GM19023 (cell line): Measurements from ENCODE around the gene NRIP1.

ENCODE experiments used
- ATAC-seq: cut with Tn5 transposase; IDR thresholded peaks from one replicate; pipeline ENCODE4 v1.9.1; 2021; ENCODE audit warnings: mild to moderate bottlenecking, moderate library complexity; ENCODE audit not compliant: unreplicated experiment

Gene NRIP1

GRCh38 chr21:15066123-15066575 is 1.3 kb upstream of the NRIP1 start:
- no peak for ATAC-seq

- peak; percentile 11 for ATAC-seq
Measured at GRCh38 chr21:15065392-15066122, 757 bp upstream of the NRIP1 start.

- ATAC-seq = peak; percentile 4
Measured at GRCh38 chr21:15063814-15064575, 805 bp downstream of the NRIP1 start.

DNA sequence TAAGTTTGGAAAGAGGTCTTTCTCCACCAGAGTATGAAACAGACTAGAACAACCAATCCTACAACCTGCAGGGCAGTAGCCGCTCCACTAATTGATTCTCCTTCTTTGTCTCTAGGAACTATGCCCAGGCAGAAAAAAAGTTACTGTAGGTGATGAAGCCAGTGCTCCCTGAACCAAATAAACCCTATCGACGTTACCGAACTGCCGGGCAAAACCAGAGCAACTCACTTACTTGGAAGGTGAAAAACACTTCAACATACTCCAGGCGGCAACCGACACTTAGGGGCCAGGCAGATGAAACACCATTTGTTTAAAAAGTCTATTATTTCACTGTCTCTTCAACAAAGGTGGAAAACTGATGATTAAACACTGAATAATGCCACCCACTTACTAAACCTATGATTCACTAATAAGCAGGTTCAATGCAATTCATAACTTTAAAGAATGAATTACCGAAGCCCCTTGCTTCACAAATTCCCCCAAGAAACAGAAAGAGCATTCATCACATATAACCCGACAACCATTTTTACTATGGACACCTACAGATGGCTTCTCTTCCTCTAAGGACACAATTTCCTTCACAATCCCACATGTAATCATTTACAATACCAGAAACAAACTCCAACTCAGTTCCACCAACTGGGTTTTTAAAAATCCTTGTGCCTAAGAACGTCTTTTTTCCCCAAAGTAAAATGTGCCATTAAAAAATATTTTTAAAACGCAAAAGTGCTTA is 1.6 kb downstream of the NRIP1 start:
- no peak for ATAC-seq

GRCh38 chr21:15062606-15062965 is 2.2 kb downstream of the NRIP1 start:
- ATAC-seq = no peak

DNA sequence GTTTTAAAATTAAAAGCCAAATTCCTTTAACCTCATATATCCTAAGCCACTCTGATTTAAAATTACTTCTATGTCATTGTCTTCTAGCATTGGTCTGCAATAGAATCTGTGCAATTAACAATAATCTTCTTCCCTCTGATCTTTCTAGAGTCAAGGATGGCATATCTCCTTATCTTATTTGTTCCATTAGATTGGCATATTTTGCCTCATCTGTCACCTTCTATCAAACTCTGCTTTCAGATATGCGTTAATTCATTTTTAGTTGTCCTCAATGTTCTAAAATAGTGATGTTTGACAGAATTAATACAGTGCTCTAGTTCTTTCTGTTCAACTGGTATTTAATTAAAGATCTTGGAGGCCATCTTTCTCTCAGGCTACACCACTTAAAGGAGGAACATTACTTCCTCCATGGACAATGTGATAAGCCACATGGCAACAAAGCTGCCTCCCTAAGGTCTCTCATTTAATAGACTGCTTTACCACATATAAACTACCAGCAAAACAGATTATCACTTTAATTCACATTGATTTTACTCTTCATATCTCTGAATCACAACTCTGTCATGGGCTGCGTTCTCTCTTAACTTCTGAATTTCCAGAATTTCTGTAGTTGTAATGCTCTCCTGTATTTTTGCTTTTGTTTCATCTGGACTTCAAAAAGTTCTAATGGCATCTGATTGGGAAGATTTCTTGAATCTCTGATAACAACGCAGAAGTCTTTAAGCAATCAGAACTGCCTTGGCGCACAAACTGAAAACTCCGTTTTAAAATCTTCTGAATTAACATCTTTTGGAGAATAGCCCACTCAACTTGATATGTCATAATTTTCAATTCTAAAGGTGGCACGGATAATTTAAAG is 2.8 kb downstream of the NRIP1 start:
- ATAC-seq = no peak

DNA sequence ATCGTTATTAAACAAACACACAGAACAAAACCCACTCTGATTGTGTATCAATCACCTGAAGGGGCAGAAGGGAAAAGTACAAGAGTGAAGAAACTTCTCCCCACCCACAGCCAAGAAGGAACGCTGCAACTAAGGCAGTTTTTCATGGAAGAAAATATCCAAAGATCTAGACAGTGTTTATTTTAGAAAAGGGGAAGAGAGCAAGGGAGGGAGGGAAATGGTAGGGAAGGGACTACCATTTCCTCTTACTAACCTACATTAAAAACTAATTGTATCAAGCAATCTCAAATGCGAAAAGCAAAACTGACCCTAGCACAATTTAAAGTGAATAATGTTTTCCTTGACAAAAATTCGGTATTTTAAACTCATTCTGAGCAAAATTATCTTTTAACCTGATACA is 3.5 kb downstream of the NRIP1 start:
- no peak for ATAC-seq

- no peak for ATAC-seq
Measured at GRCh38 chr21:15060543-15061175, 4.1 kb downstream of the NRIP1 start.

DNA sequence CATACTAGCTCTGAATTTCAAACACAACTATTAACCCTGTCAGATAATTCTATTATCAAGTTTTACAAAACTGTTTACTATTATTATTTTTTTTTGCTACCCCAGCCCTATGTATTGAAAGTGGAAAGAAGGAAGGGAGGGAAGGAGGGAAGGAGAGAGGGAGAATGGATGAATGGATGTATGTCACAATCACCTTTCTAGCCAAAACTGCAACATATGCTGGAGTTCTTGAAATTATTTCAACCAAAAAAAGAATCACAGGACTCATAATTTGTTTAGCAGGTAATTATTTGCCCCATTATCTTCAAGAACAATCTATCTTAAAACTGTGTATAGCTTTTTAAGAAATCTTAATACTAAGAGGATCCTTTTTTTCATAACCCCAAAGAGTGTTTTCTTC is 5.4 kb downstream of the NRIP1 start:
- no peak for ATAC-seq

DNA sequence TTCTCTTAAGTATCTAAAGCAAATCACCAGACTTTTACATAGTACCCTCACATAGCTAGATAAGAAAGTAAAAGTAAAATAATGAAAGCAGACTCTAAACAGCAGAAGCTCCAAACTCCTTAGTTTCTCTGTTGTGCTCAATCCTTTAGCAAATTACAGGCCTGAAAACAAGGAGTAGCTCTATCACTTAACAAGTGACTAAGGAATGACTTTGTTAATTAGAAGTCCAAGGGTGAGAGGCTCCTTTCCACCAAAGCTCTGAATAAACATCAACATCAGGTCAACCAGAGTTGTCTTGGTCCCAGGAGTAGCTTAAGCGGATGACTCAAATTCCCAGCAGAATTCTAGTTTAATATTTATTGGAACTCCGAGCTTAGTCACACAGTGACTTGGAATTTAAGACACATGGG is 5.9 kb downstream of the NRIP1 start:
- ATAC-seq = peak; percentile 44

DNA sequence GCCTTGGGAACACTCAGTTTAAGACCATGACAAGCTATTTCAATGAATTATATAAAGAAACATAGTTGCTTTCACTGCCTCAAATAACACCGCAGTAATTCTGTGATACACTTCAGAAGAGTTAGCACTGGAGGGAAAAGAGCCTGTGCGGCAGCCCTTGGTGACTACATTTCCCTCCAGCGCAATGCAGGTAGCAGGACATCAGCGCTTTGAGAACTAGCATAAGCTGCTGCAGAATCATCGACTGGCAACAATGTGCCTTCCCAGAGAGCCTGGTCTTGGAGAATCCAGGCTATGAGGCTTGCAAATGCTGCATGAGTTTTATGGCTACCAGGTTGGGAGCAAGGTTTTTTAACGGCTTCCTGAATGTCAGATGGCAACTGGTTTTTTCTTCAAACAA is 7.5 kb downstream of the NRIP1 start:
- no peak for ATAC-seq

GRCh38 chr21:15054606-15055239 is 10.1 kb downstream of the NRIP1 start:
- no peak for ATAC-seq

DNA sequence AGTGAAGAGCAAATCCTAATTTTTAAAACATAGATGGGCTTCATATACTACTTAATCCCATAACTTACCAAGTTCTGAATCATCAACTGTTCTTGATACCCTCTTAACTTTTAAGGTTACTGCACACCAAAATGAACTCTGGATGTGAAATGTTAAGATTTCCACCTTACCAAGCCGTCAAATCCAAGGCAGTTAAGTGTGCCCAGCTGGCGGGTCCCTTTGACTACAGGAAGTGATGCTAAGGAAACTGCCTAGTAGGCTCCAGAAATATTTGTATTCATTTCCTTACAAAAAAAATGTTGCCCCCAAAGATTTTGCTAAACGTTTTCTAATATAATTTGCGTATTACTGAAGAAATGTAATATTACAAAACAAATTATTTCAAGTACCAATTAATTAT is 10.7 kb downstream of the NRIP1 start:
- no peak for ATAC-seq

DNA sequence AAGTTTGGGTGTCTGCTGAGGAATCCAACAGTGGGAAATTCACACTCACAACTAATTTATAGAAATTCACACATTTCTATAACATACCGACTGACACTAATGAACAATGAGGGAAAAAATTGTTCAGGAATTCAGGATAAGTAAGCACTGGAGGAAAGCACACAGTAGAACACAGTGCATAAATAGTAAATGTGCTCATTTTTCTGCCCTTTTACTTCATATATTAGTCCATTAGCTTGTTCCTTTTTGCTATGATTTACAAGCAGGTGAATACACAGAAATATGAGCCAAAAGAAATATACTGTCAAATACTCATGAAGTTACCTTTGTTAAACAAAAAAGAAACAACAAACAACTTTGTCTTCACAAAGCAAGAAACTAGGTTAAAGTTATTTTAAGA is 11.3 kb downstream of the NRIP1 start:
- no peak for ATAC-seq

DNA sequence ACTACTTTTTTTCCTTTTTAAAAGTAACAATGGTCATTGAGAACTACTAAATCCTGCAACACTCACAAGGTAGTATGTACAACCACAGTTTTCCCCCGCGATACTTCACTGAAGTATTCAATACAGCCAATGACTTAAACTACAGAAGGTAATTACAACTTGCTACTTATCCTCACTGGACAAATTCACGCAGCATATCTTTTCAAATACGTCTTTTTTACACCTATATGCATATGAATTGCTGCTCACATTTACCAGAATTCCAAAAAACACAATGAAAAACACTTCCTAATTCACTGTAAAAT is 12.4 kb downstream of the NRIP1 start:
- ATAC-seq = peak; percentile 16

DNA sequence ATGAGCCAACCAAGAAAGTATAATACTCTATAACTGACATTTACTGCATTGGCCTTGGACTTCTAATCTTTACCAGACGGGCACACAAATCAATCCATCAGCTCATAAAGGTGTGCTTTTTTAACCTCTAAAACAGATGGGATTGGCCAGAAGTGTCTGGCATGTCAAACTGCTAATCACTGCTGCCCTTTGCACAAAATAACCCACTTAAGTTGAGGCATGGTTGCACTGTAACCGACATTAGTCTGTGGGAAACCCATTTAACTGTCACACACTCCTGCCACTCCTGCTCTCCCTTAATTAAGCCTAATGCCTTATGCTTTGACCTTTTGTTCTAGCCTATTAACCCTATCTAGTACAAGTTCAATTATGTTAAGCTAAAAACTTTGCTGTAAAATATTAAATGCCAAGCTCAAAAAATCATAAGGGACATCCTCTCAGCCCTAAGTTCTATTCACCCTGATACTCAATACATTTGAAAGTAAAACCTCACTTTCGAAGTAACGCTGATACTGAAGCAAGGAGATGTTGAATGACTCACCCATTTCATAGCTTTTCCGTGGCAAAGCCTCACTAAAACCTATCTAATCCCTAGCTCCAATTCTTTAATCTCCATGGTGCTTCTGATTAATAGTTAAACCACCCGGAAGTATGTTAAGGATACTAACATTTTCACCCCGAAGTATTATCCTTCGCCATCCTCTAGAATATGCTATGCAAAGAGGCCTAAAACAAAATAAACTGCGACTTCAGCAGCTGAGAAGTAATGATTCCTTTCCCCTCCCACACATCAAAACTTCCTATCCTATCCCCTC is 12.9 kb downstream of the NRIP1 start:
- ATAC-seq = peak; percentile 75

DNA sequence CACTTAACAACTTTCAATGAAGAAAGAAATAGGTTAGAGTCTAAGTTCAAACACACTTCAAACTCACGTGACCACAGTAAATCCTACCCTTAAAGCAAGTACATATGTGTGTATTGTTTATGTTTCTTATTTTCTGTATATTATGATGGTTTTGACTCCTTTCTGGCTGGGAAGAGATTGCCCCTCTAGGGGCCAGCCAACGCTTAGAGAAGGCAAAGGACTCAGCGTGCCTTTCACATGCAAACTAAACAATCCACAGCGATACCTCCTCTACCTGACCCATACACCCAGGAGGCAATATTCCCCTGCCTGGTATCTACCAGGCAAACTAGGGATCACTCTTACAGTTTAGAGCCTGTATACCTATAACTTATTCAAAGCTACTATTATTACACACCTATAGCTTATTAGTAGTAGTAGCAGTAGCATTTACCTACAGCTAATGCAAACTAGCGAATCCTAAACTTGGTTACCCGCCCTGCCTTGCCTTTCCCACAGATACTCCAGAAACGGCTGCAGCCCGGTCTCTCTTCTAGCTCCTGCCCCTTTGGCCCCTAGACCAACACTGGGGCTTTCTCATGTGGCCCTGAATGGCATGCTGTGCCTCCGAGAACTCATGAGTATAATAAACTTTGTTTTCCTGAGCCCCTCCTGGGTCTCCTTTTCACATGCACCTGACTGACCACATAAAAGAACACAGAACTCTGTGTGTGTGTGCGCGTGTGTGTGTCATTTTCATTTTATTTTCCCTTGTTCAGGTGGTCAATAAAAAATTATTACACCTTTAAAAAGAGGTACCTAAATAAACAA is 14.0 kb downstream of the NRIP1 start:
- no peak for ATAC-seq

DNA sequence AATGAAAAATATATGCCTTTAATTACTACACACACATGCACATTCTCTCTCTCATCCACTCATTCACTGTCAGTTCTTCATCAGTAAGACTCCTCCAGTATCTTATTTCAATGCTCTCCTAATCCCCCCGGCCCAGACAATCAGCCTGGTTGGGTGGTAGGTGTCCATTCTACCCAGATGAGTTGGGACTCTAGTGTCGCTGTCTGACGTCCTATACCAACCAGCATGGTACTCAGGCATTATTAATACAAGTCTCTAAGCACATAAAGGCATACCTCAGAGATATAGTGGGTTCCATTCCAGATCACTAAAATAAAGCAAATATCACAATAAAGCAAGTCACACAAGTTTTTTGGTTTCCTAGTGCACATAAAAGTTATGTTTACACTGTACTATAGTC is 19.8 kb downstream of the NRIP1 start:
- no peak for ATAC-seq
